A673 (cell line): ENCODE measurements around the gene CERS6.

Experiments used
- CTCF ChIP-seq: fragments of 300-800, 200-600 bp; sonication (generic); conservative IDR thresholded peaks from 2 replicates; pipeline ENCODE4 v1.5.1; 2017; ENCODE audit warnings: low read depth, mild to moderate bottlenecking, antibody characterized with exemption, low read length, moderate library complexity, mixed read lengths
- EZH2 ChIP-seq: fragments of 200-600 bp; sonication (generic); IDR thresholded peaks from 2 replicates; pipeline ENCODE4 v1.6.1; 2017; ENCODE audit warnings: borderline replicate concordance, low read depth, mild to moderate bottlenecking, mixed read lengths, antibody characterized with exemption, low read length; ENCODE audit not compliant: poor library complexity, severe bottlenecking

DNA sequence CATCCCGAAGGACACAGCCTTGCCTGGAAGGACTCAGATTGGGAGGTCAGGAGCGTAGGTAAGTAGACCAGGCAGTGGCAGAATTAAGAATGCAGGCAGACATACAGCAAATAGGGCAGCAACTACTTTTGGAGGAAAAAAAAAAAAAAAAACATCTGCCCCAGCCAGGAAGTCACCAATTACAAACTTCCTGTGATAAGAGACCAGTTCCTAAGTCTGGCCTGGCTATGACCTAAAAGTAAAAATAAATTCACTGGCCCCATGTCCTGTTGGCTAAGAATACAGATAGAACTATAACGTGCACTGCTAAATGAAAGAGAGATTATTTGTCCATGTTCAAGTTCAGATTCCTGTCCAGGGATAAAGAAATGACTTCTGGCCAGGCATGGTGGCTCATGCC, 301.2 kb downstream of the CERS6 start:
- TF ChIP-seq CTCF: no peak
- TF ChIP-seq EZH2: no peak
